ENCODE data around the gene SLC9A3. TPM values are rescaled to one million over a fixed set of nuclear protein-coding genes. Genes with fewer than 3 reads are reported as not detected.

SLC9A3 gene
- total and polyA plus RNA-seq, 2 of the 13 experiments (the other 11 are each of a cell fraction or from before 2014, with no cell fraction given): 1.5 to 1.8 TPM

- TF ChIP-seq ZNF598 (CRISPR knock-in tag; IDR thresholded peaks at IDR 0.05; ENCODE audit: borderline replicate concordance): no peak
- no peak for TF ChIP-seq ZNF17 (CRISPR knock-in tag; IDR thresholded peaks at IDR 0.05)
- TF ChIP-seq KDM5A (IDR thresholded peaks at IDR 0.05; ENCODE audit: borderline replicate concordance, low read length): no peak
- peak; percentile 82 for TF ChIP-seq ZNF501 (CRISPR knock-in tag; IDR thresholded peaks at IDR 0.05)
- no peak for TF ChIP-seq JUNB (CRISPR knock-in tag; IDR thresholded peaks at IDR 0.05; ENCODE audit: borderline replicate concordance)
- no peak for TF ChIP-seq NFYC (CRISPR knock-in tag; IDR thresholded peaks at IDR 0.05)
- 0 out of 2 replicates have a peak, but pooled peaks have one; percentile 59 for TF ChIP-seq ZGPAT (CRISPR knock-in tag; IDR thresholded peaks at IDR 0.05)
- 0 out of 2 replicates have a peak, but pooled peaks have one; percentile 3 for TF ChIP-seq MEIS2 (CRISPR knock-in tag; IDR thresholded peaks at IDR 0.05)
- TF ChIP-seq ZSCAN29 (CRISPR knock-in tag; conservative IDR thresholded peaks at IDR 0.05): no peak
- no peak for TF ChIP-seq ZNF496 (CRISPR knock-in tag; IDR thresholded peaks at IDR 0.05; ENCODE audit: insufficient replicate concordance)
- no peak for TF ChIP-seq TSC22D2 (CRISPR knock-in tag; IDR thresholded peaks at IDR 0.05; ENCODE audit: borderline replicate concordance)
- TF ChIP-seq MLX (CRISPR knock-in tag; IDR thresholded peaks at IDR 0.05): no peak
- TF ChIP-seq SUZ12 (IDR thresholded peaks at IDR 0.05; ENCODE audit: low read depth, low read length): no peak
- no peak; the same call in 1 of the 2 replicates for TF ChIP-seq FOXO1 (CRISPR knock-in tag; IDR thresholded peaks at IDR 0.05)
- TF ChIP-seq STAT6 (CRISPR knock-in tag; IDR thresholded peaks at IDR 0.05; ENCODE audit: borderline replicate concordance): no peak
- TF ChIP-seq POGZ (CRISPR knock-in tag; IDR thresholded peaks at IDR 0.05): no peak
- no peak for TF ChIP-seq TBL1XR1 (IDR thresholded peaks at IDR 0.05; ENCODE audit: borderline replicate concordance, low read length, partially characterized antibody)
- no peak for TF ChIP-seq NONO (IDR thresholded peaks at IDR 0.05)
- TF ChIP-seq NONO (CRISPR knock-in tag; conservative IDR thresholded peaks at IDR 0.05): 0 out of 2 replicates have a peak, but pooled peaks have one; percentile 34
- no peak for TF ChIP-seq MLLT10 (CRISPR knock-in tag; IDR thresholded peaks at IDR 0.05)
- no peak for TF ChIP-seq ZBTB39 (CRISPR knock-in tag; IDR thresholded peaks at IDR 0.05)
- peak; percentile 83 for TF ChIP-seq HNF1B (CRISPR knock-in tag; IDR thresholded peaks at IDR 0.05)
- no peak for TF ChIP-seq HMG20B (CRISPR knock-in tag; conservative IDR thresholded peaks at IDR 0.05)
These were observed 52.1 kb downstream of the SLC9A3 start (continued) for GRCh38 chr5:472076-472655.

All from HepG2 (cell line).